SIG-M5 treated with dmso at 0.1 percent for 504 hours (cell line): Measurements from ENCODE around the gene PAWR.
"Not testable (repeated sequence)": the region's sequence is repeated elsewhere in the genome, so short reads cannot be mapped to it uniquely, and the experiment has no call there.

ENCODE experiments used
- DNase-seq: peaks from one replicate; lab custom pipeline; 2025; ENCODE audit not compliant: unreplicated experiment; lab: John Stamatoyannopoulos, UW

Gene PAWR

DNA sequence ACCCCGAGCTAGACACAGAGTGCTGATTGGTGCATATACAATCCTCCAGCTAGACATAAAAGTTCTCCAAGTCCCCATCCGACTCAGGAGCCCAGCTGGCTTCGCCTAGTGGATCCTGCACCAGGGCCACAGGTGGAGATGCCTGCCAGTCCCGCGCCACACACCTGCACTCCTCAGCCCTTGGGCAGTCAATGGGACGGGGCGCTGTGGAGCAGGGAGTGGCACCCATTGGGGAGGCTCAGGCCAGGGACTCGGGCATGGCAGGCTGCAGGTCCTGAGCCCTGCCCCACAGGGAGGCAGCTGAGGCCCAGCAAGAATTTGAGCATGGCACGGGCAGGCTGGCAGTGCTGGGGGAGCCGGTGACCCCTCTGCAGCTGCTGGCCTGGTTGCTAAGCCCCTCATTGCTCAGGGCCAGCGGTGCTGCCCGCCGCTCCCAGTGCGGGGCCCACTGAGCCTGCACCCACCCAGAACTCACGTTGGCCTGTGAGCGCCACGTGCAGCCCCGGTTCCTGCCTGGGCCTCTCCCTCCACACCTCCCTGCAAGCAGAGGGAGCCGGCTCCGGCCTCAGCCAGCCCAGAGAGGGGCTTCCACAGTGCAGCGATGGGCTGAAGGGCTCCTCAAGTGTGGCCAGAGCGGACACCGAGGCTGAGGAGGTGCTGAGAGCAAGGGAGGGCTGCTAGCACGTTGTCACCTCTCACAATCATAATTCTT, 136.7 kb downstream of the PAWR start:
- no peak for DNase-seq

- DNase-seq: no peak
Observed at GRCh38 chr12:79552192-79552591, 138.6 kb downstream of the PAWR start.

DNA sequence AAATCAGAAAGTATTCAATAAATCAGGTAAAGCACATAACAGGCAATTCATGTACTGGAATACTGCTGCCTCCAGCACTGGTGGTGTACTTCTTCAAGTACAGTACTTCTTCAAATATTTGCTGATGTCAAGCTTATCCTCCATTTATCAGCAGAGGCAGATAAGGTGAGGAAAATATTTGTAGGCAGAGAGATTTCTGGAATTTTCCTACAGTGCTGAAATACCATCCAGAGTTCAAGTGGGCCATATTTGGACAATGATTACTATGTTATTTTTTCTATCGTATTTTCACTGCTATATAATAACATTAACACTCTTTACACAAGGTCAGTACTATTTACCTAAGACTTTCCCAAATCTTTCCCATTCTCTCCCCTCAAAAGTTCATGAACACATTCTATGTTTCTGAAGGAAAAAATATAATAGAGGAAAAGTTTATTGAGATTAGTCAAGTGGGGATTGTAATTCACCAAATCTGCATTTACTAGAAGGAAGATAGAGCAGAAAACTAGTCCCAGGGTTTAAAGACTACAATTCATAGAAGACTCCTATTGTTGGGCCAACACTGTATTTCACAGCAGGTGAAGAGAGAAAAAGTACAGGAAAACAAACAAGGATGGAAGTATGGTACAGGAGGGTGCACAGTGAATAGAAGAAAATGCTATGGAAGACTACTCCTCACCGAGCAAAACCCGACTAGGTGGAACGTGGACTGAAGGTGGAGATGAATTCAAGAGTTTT, 141.1 kb downstream of the PAWR start:
- DNase-seq: no peak

DNA sequence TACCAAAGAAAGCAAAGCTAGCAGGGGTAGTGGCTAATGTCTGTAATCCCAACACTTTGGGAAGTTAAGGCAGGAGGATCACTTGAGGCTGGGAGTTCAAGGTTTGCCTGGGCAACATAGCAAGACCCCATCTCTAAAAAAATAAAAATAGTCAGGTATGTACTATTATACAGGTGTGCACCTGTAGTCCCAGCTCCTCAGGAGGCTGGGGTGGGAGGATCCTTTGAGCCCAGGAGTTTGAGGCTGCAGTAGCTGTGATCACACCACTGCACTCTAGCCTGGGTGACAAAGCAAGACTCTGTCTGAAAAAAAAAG, 142.2 kb downstream of the PAWR start:
- DNase-seq: no peak

DNA sequence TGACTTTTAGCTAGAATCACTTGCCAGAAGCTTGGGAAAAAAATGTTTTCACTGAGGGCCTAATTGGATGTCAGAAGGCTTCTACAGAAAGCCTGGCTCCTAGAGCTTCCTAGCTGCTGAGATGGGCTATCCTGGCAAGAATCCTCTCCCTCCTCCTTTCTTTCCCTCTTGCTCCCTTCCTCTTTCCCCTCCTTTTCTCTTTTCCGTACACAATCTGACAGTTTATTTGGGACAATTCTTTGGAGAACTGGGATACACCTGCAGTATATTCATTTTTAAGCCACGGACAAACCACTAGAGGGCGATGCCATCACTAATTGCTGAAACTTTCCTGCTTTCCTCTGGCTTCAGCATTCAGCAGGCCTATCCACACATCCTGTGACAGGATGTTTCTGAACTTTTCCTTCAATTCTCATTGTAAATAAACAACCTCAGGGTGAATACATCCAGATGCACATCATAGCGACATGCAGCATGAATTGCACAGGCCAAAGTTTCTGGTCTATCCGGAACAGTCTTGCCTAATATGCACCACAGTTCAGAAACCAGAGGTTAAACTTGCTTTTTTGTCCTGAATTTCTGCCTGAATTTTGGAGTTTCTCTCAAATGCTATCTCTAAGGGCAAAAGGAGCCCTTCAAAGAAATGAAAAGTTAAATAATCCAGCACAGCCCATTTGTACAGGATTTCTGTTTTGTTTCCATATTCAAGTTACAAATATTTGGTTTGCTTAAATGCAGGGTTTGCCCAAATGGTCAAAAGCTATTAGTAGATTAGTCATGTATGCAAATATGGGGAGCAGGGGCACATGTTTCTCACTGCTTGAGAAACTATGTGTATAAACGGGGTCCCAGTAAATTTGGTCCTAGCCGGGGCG, 142.8 kb downstream of the PAWR start:
- DNase-seq: peak; percentile 40

DNA sequence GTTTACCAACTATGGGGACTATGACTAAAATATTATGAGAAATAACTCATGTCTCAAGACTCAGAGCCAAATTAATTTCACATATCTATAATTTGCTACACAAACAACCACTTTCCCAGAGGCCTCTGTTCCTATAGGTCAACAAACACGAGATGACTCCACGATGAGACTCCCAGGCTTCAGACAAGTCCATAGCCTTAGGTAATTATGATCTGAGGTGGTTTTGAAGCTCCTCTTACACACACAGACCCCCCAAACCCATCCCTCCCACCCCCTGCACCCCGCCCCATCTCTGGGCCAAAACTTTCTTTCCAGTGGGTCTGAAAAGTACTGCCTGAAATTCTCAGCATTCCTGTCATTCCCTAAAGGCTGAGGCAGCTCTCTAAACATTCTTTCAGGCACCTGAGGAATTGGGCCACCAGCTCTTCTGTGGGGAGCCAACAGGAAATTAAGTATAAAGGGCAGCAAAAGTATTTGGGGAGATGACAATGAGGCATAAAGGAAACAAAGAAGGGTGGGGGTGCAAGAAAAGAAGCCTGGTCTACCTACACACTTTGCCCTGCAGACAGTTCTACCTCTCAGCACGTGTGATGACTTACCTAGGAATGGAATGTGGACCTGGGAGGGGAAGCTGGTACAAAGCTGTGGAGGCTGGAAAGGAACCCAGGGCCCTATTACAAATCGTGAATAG, 143.6 kb downstream of the PAWR start:
- DNase-seq: peak; percentile 87

- DNase-seq: peak; percentile 29
Observed at GRCh38 chr12:79546466-79547043, 144.2 kb downstream of the PAWR start.

DNA sequence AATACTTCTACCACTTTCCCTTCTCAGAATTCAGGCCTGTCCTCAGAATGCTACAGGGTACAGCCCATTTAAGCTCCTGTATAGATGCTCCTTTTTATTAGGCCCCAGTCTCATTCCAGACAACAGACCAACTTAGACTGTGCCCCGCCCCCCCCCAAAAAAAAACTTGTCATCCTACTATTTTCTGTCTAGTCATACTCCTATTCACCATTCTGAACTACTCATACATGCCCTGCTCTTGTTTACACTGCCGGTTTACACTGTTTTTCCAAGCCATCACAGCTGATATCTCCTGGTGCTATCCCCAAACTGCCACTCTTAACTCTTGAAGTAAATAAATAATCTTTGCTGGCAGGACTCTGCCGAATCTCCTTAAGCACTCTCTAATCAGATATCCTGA, 146.3 kb downstream of the PAWR start:
- DNase-seq: not testable (repeated sequence)

DNA sequence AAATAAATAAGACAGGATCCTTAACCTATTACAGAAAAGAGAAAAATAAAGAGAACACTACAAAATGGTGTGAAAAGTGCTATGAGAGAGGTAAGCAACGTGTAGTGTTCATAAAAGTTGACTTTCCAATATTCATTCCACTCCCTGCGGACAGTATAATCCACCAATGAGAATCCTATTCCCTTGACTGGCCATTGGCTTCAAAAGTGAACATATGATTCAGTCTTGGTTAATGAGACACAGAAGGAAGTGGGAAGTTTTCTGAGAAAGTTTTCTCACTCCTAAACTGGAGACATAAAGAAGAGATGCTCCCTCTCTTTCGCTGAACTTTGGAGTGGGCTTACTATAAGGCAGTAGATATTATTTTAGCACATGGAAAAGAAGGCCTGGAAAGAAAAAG, 153.1 kb downstream of the PAWR start:
- no peak for DNase-seq

DNA sequence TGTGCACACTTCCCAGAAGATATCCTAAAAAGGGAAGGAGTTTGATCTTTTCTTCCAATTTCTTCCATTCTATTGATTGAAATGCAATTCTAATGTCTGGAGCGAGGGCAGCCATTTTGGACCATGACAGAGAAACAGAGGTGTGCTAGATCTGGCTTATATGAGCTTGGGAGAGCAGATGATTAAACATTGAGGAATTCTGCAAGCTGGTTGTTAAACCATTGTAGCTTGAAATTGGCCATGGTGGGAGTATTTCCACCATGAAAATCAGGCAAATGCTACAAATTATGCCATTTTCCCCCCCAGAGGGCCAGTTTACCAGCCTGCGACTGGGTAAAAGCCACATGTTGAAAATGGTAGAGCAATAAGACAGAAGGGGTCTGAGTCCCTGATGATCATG, 155.0 kb downstream of the PAWR start:
- no peak for DNase-seq
